SU-DHL-6 (cell line): ENCODE data around the gene BAX.

Source experiments
- CTCF ChIP-seq: fragments of 200-600 bp; sonication (generic); IDR thresholded peaks from one replicate; pipeline ENCODE4 v1.5.1; 2017; ENCODE audit warnings: antibody characterized with exemption, mild to moderate bottlenecking, low read length, moderate library complexity; ENCODE audit not compliant: insufficient read depth, poor library complexity, severe bottlenecking
- EZH2phosphoT487 ChIP-seq: fragments of 200-600 bp; sonication (generic), shearing (Covaris generic); conservative IDR thresholded peaks from 2 replicates; pipeline ENCODE4 v1.6.1; 2018; ENCODE audit warnings: mild to moderate bottlenecking, antibody characterized with exemption, low read length, moderate library complexity, mixed read lengths

- TF ChIP-seq CTCF, result no peak
- TF ChIP-seq EZH2phosphoT487, result no peak
These were observed 33.7 kb upstream of the BAX start for GRCh38 chr19:48920949-48921348.
